Right renal pelvis (tissue), 4 donors: ENCODE results near the gene SRGAP2C. TPM values are rescaled to one million over a fixed set of nuclear protein-coding genes. Genes with fewer than 3 reads are reported as not detected.
"Not testable (repeated sequence)": the region's sequence is repeated elsewhere in the genome, so short reads cannot be mapped to it uniquely, and the experiment has no call there.

Source experiments
- DNase-seq, 4 donors: peaks; one replicate each; pipeline ENCODE4 v3.0.0-alpha.2; 2013; ENCODE audit warnings: low read depth in 4 of 4, low spot score in 3 of 4, missing footprints in 1 of 4
- polyA plus RNA-seq, 4 donors: library from polyadenylated mRNA; unstranded; fragments of 120-200 nt; gene quantifications; one replicate each; pipeline ENCODE4 v1.2.1, GENCODE V29; 2013; ENCODE audit not compliant: insufficient read length in 4 of 4

The SRGAP2C gene
- polyA plus RNA-seq, 4 donors = 18.9 to 26.5 (median 22.9) TPM

- not testable (repeated sequence) for DNase-seq
These were observed 86.5 kb downstream of the SRGAP2C start for GRCh38 chr1:121271143-121271715.

GRCh38 chr1:121275435-121275834 is 90.7 kb downstream of the SRGAP2C start:
- DNase-seq = not testable (repeated sequence)

GRCh38 chr1:121278202-121278601 is 93.4 kb downstream of the SRGAP2C start:
- DNase-seq = not testable (repeated sequence)

DNA sequence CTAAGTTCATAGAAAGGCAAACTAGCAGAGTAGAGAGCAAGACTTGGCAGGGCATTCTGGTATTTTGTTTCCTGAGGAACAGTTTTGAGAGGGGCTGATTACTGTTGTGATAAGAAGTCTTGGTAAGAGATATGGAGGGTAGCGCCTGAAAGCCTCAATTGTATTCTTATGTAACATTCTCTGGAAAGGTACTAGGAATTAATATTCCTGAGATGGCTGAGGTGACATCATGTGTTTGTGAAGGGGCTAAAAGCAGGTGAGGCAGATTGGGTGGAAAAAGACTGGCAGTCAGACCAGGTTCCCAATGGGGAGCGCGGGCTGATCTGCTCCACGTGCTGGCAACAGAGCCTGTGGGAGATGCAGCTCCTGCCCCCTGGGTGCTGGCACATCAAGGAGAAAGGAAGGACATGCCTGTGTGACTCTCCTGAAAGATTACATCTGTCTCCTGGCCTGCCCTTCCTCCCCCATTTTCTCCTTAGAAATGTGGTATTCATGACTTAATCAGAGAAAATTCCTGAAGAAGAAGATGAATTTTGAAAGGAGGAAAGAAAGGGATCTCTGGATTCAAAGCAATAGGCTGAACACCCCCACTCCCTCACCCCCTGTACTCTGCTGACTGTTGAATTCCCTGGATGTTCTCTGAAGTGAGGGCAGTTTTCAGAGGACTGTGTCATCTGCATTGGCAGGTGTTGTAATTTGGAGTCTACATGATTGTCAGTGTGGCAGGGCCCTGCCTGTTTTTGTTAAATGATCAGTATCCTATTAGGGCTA is 94.2 kb downstream of the SRGAP2C start:
- DNase-seq = not testable (repeated sequence)

GRCh38 chr1:121279548-121279898 is 94.7 kb downstream of the SRGAP2C start:
- not testable (repeated sequence) for DNase-seq

GRCh38 chr1:121280699-121281317 is 96.0 kb downstream of the SRGAP2C start:
- not testable (repeated sequence) for DNase-seq

- not testable (repeated sequence) for DNase-seq
These were observed 96.7 kb downstream of the SRGAP2C start for GRCh38 chr1:121281480-121281879.

DNA sequence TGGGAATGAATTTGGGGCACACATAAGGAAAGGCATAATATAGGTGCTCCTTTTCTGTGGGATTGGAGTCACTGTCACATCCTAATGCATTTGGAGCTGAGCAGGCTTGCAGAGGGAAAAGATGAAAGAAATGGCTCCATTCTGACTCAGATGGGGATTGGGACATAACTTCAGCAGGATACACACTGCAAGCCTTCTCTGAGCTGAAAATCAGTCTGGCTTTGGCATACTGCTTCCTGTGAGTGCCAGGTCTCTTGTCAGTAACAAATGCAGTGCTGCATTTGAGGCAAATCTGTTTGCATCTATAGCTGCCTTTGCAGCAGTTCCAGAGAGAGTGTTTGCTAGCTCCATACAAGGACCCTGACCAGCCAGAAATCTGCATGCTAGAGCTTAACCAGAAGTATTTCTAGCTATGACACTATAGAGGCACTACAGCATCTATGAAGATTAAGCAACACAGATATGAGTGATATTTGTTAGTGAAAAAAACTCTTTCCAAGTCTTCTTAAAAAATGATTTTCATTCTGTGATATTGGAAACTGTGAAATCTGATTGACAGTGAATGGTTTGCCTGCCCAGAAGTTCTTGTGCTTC is 98.9 kb downstream of the SRGAP2C start:
- not testable (repeated sequence) for DNase-seq

GRCh38 chr1:121292590-121292989 is 107.8 kb downstream of the SRGAP2C start:
- DNase-seq = not testable (repeated sequence)

DNA sequence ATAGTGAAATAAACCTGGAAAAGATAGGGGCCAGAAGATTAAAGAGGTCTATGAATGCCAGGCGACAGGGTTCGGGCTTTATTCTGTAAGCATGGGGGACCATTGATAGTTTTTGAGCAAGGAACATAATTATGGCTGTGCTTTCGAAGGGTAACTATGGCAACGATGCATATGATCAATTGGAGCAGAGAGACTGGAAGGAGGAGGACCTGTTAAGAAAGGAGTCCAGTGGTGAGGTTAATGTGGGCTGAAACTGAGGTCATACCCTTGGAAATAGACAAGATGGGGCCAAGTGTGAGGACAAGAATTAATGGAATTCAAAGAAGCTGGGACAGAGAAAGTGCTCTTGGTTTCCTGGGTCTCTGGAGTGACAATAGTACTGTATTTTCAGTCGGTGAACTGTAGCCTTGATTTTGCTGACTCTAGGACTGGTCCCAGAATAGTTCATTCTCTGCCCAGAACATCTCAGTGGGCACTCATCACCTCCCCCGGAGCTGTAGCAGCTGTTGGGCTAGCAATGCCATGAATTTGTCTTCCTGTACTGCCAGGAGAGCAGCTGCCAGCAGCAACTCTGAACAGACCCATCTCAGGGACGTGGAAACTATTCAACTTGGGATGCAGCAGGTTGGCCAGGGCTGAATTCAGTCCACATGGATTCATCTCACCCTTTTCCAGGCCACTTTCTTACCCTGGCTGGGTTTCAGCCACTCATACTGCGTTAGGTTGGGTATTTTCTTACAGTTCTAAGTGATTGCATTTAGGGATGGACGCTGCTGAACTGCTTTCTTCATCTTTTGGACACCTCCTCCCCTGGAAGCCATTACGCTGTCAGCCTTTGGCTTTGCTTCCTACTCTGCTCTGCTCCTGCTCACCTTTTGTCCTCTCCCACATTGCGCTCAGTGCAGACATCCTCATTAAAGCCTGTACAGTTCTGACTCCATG is 108.8 kb downstream of the SRGAP2C start:
- not testable (repeated sequence) for DNase-seq

- not testable (repeated sequence) for DNase-seq
These were observed 109.4 kb downstream of the SRGAP2C start for GRCh38 chr1:121294205-121294570.

DNA sequence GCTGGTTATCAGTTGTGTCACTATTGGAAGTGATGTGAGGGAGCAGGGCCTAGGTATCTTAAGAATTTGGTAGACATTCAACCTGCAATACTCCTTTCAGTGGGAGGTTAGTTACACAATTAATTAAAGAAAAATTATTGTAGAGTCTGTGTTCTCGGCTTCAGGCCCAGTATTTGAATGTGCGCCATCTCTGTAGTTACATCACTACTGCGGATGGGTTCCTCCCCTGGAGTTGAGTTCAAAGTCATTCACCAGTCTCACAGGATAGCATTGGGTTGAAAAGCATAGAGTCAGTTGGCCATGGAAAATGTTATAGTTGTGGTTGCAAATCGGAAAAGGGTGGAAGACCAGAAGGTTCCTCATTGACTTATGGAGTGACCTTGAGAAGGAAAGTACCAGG is 111.8 kb downstream of the SRGAP2C start:
- not testable (repeated sequence) for DNase-seq

GRCh38 chr1:121298529-121298928 is 113.8 kb downstream of the SRGAP2C start:
- DNase-seq = not testable (repeated sequence)

DNA sequence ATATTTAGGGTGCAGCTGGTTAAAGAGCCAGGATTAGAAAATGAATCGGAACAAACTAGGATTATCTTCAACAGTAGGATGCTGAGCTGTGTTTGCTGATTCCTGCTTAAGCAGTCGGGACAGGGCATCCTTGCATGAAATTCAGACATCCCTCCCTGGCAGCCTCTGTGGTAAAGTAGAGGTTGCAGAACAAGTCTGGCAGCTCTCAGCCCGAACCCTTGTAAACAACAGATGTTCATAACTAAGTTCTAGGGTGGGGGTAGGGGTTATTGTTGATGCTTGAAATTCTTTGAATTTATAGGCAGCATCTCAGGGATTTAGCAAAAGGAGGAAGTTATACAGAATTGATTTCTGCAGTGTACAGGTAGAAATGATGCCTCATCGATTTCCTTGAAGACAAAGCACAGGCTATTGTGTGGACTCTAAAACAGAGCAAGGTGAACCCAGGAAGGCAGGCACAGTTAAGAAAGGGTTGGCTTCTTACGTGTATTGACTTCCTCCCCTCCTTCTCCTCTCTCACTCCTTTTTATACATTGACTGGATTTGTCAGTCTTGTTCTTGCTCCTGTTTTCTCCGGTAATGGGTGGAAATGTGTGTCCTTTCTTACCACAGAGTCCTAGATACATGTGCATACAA is 114.9 kb downstream of the SRGAP2C start:
- not testable (repeated sequence) for DNase-seq

- not testable (repeated sequence) for DNase-seq
These were observed 117.1 kb downstream of the SRGAP2C start for GRCh38 chr1:121301876-121302275.

DNA sequence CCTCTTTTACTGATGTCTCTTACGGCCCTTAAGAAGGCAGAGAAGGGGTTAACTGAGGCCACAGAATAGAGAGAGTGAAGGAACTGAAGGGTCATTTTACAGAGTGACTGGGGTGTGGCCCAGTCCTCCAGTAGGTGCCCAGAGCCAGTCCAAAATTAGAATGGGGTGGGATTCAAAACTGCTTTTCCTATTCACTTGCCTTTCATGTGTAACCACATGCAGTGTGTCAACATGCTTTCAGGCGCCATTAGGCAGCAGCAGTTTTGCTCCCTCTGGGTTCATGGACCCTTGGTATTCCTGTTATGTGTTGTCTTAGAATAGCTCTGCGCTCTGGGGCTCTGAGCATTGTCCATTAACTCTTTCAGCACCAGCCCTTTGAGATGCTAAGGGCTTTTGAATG is 123.0 kb downstream of the SRGAP2C start:
- DNase-seq = not testable (repeated sequence)

- not testable (repeated sequence) for DNase-seq
These were observed 130.7 kb downstream of the SRGAP2C start for GRCh38 chr1:121315509-121315908.

GRCh38 chr1:121316081-121316480 is 131.3 kb downstream of the SRGAP2C start:
- not testable (repeated sequence) for DNase-seq
